ENCODE results near the gene RAPGEF2. TPM values are rescaled to one million over a fixed set of nuclear protein-coding genes. Genes with fewer than 3 reads are reported as not detected.

RAPGEF2 gene
- total RNA-seq, 1 experiment from 2014 or later, result 29.8 TPM

DNA sequence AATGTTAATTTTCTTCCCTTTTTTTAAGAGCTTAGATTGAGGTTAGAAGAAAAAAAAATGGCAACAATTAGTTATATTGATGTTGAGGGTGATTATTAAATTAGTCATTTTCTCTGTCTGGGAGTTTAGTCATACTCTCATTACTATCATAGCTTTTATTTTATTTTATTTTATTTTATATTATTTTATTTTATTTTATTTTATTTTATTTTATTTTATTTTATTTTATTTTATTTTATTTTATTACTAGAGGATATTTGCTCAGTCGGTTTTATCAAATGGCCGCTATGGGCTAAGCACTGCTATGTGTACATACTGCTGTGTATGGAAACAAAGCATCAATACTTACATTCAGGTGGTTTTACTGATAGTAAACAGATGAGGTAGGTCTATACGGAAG is 239.5 kb downstream of the RAPGEF2 start:
- Histone ChIP-seq H2AFZ (no peak overlapping the region), H3K27ac (no peak overlapping the region), H3K9me3 (ENCODE audit: insufficient read depth, low read depth) (no peaks in the 10 kb centered on the region), H3K27me3 (ENCODE audit: insufficient read depth, low read depth) (no peaks in the 10 kb centered on the region), H3K4me2 (no peak overlapping the region), H3K4me1 (replicated peaks; ENCODE audit: insufficient read depth) (no peaks in the 10 kb centered on the region), H3K4me3 (no peak overlapping the region), H3F3A (ENCODE audit: insufficient read depth, low read depth) (no peaks in the 10 kb centered on the region), H4K20me1 (ENCODE audit: insufficient read depth) (no peaks in the 10 kb centered on the region), H3K36me3 (ENCODE audit: low read depth) (no peaks in the 10 kb centered on the region), H3K9me2 (ENCODE audit: insufficient read depth) (no peaks in the 10 kb centered on the region), H3K79me2 (ENCODE audit: low read depth) (no peaks in the 10 kb centered on the region)
- no peak for DNase-seq
- BruUV-seq (replicated peaks), result no TSS peak
- TF ChIP-seq EZH2 (IDR thresholded peaks at IDR 0.05; ENCODE audit: low read depth), result no peak
- no peak for TF ChIP-seq CTCF (conservative IDR thresholded peaks at IDR 0.05)
- POLR2A ChIA-PET (ENCODE audit: unreplicated experiment), result interaction anchor here (0.6 kb wide), 1 partner anchor 86 kb away, joined by 5 read pairs; no protein-coding TSS in a partner anchor
- intact Hi-C loops (cut with micrococcal nuclease; ENCODE audit: unreplicated experiment), result no loop called here
- CTCF ChIA-PET, result no interaction called here

GRCh38 chr4:159343116-159343515 is 240.2 kb downstream of the RAPGEF2 start:
- DNase-seq, result no peak
- ChIA-PET CTCF (no interaction called here), POLR2A (ENCODE audit: unreplicated experiment) (no interaction called here)
- H3K4me3 ChIP-seq, result no peak overlapping the region
- H3K9me2 ChIP-seq (ENCODE audit: insufficient read depth), result no peaks in the 10 kb centered on the region
- H3K27me3 ChIP-seq (ENCODE audit: insufficient read depth, low read depth), result no peaks in the 10 kb centered on the region
- no peak overlapping the region for H3K4me2 ChIP-seq
- intact Hi-C loops (cut with micrococcal nuclease; ENCODE audit: unreplicated experiment), result no loop called here
- H3K27ac ChIP-seq, result no peak overlapping the region
- no peaks in the 10 kb centered on the region for H3K9me3 ChIP-seq (ENCODE audit: insufficient read depth, low read depth)
- no peaks in the 10 kb centered on the region for H4K20me1 ChIP-seq (ENCODE audit: insufficient read depth)
- TF ChIP-seq CTCF (conservative IDR thresholded peaks at IDR 0.05) (no peak), EZH2 (IDR thresholded peaks at IDR 0.05; ENCODE audit: low read depth) (no peak)
- H3K4me1 ChIP-seq (replicated peaks; ENCODE audit: insufficient read depth), result no peaks in the 10 kb centered on the region
- H3F3A ChIP-seq (ENCODE audit: insufficient read depth, low read depth), result no peaks in the 10 kb centered on the region
- BruUV-seq (replicated peaks), result no TSS peak
- H2AFZ ChIP-seq, result no peak overlapping the region
- no peaks in the 10 kb centered on the region for H3K79me2 ChIP-seq (ENCODE audit: low read depth)
- H3K36me3 ChIP-seq (ENCODE audit: low read depth), result no peaks in the 10 kb centered on the region

- H3K79me2 ChIP-seq (ENCODE audit: low read depth), result no peaks in the 10 kb centered on the region
- H3K9me3 ChIP-seq (ENCODE audit: insufficient read depth, low read depth), result no peaks in the 10 kb centered on the region
- H3K27me3 ChIP-seq (ENCODE audit: insufficient read depth, low read depth), result no peaks in the 10 kb centered on the region
- ChIA-PET POLR2A (ENCODE audit: unreplicated experiment) (no interaction called here), CTCF (no interaction called here)
- H3K4me2 ChIP-seq, result no peak overlapping the region
- H3K4me1 ChIP-seq (replicated peaks; ENCODE audit: insufficient read depth), result no peaks in the 10 kb centered on the region
- no peak overlapping the region for H3K27ac ChIP-seq
- H3K4me3 ChIP-seq, result no peak overlapping the region
- H3F3A ChIP-seq (ENCODE audit: insufficient read depth, low read depth), result no peaks in the 10 kb centered on the region
- no TSS peak for BruUV-seq (replicated peaks)
- TF ChIP-seq CTCF (conservative IDR thresholded peaks at IDR 0.05) (no peak), EZH2 (IDR thresholded peaks at IDR 0.05; ENCODE audit: low read depth) (no peak)
- no peaks in the 10 kb centered on the region for H3K9me2 ChIP-seq (ENCODE audit: insufficient read depth)
- no peak for DNase-seq
- H4K20me1 ChIP-seq (ENCODE audit: insufficient read depth), result no peaks in the 10 kb centered on the region
- no peaks in the 10 kb centered on the region for H3K36me3 ChIP-seq (ENCODE audit: low read depth)
- H2AFZ ChIP-seq, result no peak overlapping the region
- intact Hi-C loops (cut with micrococcal nuclease; ENCODE audit: unreplicated experiment), result no loop called here
Observed at GRCh38 chr4:159344877-159345276, 242.0 kb downstream of the RAPGEF2 start.

Data from PC-9 (cell line).